Vagina (tissue), 2 donors: ENCODE measurements around the gene ADCY7.

ENCODE experiments used
- CTCF ChIP-seq, 3 experiments: fragments of 450-650 bp in 2 of 3; fragments of 200-600 bp in 1 of 3; sonication (generic) in 1 of 3; IDR thresholded peaks; one replicate each; pipeline ENCODE4 v1.5.1; 2017 to 2019; ENCODE audit warnings: antibody characterized with exemption in 3 of 3, mild to moderate bottlenecking in 2 of 3, moderate library complexity in 2 of 3
- POLR2A ChIP-seq, 2 donors: fragments of 450-650 bp; IDR thresholded peaks; one replicate each; pipeline ENCODE4 v1.6.1; 2017; ENCODE audit warnings: antibody characterized with exemption in 2 of 2, mild to moderate bottlenecking in 2 of 2, moderate library complexity in 2 of 2
- POLR2AphosphoS5 ChIP-seq, 2 donors: sonication (generic); formaldehyde crosslinking; IDR thresholded peaks; one replicate each; pipeline ENCODE4 v1.9.0; 2017; ENCODE audit warnings: antibody characterized with exemption in 2 of 2, mild to moderate bottlenecking in 2 of 2, low read depth in 1 of 2; ENCODE audit not compliant: insufficient read depth in 1 of 2

- TF ChIP-seq CTCF (IDR thresholded peaks at IDR 0.05), result no peak
- TF ChIP-seq POLR2A (IDR thresholded peaks at IDR 0.05), result no peak
- no peak for TF ChIP-seq POLR2AphosphoS5 (IDR thresholded peaks at IDR 0.05; ENCODE audit: insufficient read depth in 1 of 2, low read depth in 1 of 2)
Measured at GRCh38 chr16:50244504-50245416, 21.6 kb upstream of the ADCY7 start.
